Liver (tissue), 3 donors: ENCODE results near the gene RAB15.

Experiments
- ATF3 ChIP-seq: IDR thresholded peaks from 2 replicates; pipeline ENCODE4 v1.6.1; 2016; ENCODE audit warnings: antibody characterized with exemption
- EGR1 ChIP-seq, 2 donors: IDR thresholded peaks; 2 replicates each; pipeline ENCODE4 v1.6.1; 2016 to 2018; ENCODE audit warnings: antibody characterized with exemption in 2 of 2, low read depth in 2 of 2
- GABPA ChIP-seq, 2 donors: IDR thresholded peaks in 1 of 2; conservative IDR thresholded peaks in 1 of 2; 2 replicates each; pipeline ENCODE4 v1.6.1; 2016; ENCODE audit warnings: antibody characterized with exemption in 2 of 2, mild to moderate bottlenecking in 1 of 2, moderate library complexity in 1 of 2
- HNF4A ChIP-seq, 2 donors: conservative IDR thresholded peaks; 2 replicates each; pipeline ENCODE4 v1.6.1; 2016; ENCODE audit warnings: antibody characterized with exemption in 2 of 2, mild to moderate bottlenecking in 2 of 2
- HNF4G ChIP-seq: IDR thresholded peaks from 2 replicates; pipeline ENCODE4 v1.6.1; 2016; ENCODE audit warnings: antibody characterized with exemption
- JUND ChIP-seq, 2 donors: IDR thresholded peaks; 2 replicates each; pipeline ENCODE4 v1.6.1; 2016; ENCODE audit warnings: antibody characterized with exemption in 2 of 2
- MAX ChIP-seq: IDR thresholded peaks from 2 replicates; pipeline ENCODE4 v1.6.1; 2016; ENCODE audit warnings: antibody characterized with exemption
- RAD21 ChIP-seq, 2 donors: IDR thresholded peaks; 2 replicates each; pipeline ENCODE4 v1.6.1; 2016; ENCODE audit warnings: antibody characterized with exemption in 2 of 2, mild to moderate bottlenecking in 2 of 2
- RXRA ChIP-seq, 2 donors: IDR thresholded peaks; 2 replicates each; pipeline ENCODE4 v1.6.1; 2017 to 2018; ENCODE audit warnings: antibody characterized with exemption in 2 of 2, mild to moderate bottlenecking in 1 of 2
- SP1 ChIP-seq: IDR thresholded peaks from 2 replicates; pipeline ENCODE4 v1.6.1; 2018; ENCODE audit warnings: antibody characterized with exemption, mild to moderate bottlenecking
- TAF1 ChIP-seq: conservative IDR thresholded peaks from 2 replicates; pipeline ENCODE4 v1.6.1; 2016; ENCODE audit warnings: antibody characterized with exemption, mild to moderate bottlenecking
- YY1 ChIP-seq: IDR thresholded peaks from 2 replicates; pipeline ENCODE4 v1.6.1; 2016; ENCODE audit warnings: antibody characterized with exemption, mild to moderate bottlenecking
- TF ChIP-seq, protein P1 (sequence below): fragments of 150-350 bp; IDR thresholded peaks from 2 replicates; pipeline ENCODE4 v1.5.1; 2017; ENCODE audit warnings: improper control_type of control experiment, low read depth, low read length; ENCODE audit not compliant: missing input control
- TF ChIP-seq, protein P2 (sequence below): IDR thresholded peaks from 2 replicates; pipeline ENCODE4 v1.6.1; 2016; ENCODE audit warnings: antibody characterized with exemption, mild to moderate bottlenecking
- donor health status: healthy.
- donor health status: healthy.

DNA sequence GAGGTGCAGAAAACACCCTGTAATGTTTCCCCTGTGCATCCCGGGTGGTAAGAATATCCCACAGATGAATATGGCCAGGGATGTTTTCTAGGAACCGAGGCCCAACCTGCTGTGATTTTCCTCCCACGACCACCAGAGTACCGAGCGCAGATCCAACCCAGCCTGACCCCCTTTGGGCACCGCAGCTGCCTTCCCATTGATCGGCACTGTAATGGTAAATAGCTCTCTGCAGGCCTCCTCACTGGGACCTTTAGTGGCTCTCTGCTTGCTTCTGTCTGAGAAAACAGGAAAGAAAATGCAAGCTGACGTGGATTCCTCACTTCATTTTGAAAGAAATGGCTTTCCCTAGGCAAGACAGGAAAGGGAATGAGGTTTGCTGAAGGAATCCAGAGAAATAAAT, 2.4 kb upstream of the RAB15 start:
- TF ChIP-seq, protein P1, sequence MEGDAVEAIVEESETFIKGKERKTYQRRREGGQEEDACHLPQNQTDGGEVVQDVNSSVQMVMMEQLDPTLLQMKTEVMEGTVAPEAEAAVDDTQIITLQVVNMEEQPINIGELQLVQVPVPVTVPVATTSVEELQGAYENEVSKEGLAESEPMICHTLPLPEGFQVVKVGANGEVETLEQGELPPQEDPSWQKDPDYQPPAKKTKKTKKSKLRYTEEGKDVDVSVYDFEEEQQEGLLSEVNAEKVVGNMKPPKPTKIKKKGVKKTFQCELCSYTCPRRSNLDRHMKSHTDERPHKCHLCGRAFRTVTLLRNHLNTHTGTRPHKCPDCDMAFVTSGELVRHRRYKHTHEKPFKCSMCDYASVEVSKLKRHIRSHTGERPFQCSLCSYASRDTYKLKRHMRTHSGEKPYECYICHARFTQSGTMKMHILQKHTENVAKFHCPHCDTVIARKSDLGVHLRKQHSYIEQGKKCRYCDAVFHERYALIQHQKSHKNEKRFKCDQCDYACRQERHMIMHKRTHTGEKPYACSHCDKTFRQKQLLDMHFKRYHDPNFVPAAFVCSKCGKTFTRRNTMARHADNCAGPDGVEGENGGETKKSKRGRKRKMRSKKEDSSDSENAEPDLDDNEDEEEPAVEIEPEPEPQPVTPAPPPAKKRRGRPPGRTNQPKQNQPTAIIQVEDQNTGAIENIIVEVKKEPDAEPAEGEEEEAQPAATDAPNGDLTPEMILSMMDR: no peak
- TF ChIP-seq, protein P2, sequence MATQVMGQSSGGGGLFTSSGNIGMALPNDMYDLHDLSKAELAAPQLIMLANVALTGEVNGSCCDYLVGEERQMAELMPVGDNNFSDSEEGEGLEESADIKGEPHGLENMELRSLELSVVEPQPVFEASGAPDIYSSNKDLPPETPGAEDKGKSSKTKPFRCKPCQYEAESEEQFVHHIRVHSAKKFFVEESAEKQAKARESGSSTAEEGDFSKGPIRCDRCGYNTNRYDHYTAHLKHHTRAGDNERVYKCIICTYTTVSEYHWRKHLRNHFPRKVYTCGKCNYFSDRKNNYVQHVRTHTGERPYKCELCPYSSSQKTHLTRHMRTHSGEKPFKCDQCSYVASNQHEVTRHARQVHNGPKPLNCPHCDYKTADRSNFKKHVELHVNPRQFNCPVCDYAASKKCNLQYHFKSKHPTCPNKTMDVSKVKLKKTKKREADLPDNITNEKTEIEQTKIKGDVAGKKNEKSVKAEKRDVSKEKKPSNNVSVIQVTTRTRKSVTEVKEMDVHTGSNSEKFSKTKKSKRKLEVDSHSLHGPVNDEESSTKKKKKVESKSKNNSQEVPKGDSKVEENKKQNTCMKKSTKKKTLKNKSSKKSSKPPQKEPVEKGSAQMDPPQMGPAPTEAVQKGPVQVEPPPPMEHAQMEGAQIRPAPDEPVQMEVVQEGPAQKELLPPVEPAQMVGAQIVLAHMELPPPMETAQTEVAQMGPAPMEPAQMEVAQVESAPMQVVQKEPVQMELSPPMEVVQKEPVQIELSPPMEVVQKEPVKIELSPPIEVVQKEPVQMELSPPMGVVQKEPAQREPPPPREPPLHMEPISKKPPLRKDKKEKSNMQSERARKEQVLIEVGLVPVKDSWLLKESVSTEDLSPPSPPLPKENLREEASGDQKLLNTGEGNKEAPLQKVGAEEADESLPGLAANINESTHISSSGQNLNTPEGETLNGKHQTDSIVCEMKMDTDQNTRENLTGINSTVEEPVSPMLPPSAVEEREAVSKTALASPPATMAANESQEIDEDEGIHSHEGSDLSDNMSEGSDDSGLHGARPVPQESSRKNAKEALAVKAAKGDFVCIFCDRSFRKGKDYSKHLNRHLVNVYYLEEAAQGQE: no peak
- TF ChIP-seq SP1 (no peak), MAX (no peak), YY1 (no peak), RXRA (IDR thresholded peaks at IDR 0.05) (no peak), ATF3 (no peak), TAF1 (no peak), RAD21 (IDR thresholded peaks at IDR 0.05) (no peak), EGR1 (IDR thresholded peaks at IDR 0.05; ENCODE audit: low read depth in 2 of 2) (no peak), HNF4G (no peak), GABPA (IDR thresholded peaks at IDR 0.05 in 1 of 2, conservative IDR thresholded peaks at IDR 0.05 in 1 of 2) (no peak), JUND (IDR thresholded peaks at IDR 0.05) (no peak), HNF4A (conservative IDR thresholded peaks at IDR 0.05) (no peak)
